Measurements from ENCODE around the gene MAPT.

- TF ChIP-seq EZH2 (IDR thresholded peaks at IDR 0.05): no peak
- TF ChIP-seq ZNF274 (IDR thresholded peaks at IDR 0.05; ENCODE audit: low read depth, low read length): no peak
- TF ChIP-seq MAX (IDR thresholded peaks at IDR 0.05): no peak
- no peak for TF ChIP-seq EGR1 (IDR thresholded peaks at IDR 0.05; ENCODE audit: low read depth)
- TF ChIP-seq CEBPB (IDR thresholded peaks at IDR 0.05; ENCODE audit: low read depth): no peak
- no peak for TF ChIP-seq POLR2A (IDR thresholded peaks at IDR 0.05; ENCODE audit: borderline replicate concordance, extremely low read depth, insufficient read depth, insufficient read length)
- TF ChIP-seq CTCF (IDR thresholded peaks at IDR 0.05 in 2 of 3, conservative IDR thresholded peaks at IDR 0.05 in 1 of 3; ENCODE audit: borderline replicate concordance in 1 of 3, insufficient read depth in 1 of 3, low read depth in 2 of 3, low read length in 2 of 3): no peak
- no peak for TF ChIP-seq REST (IDR thresholded peaks at IDR 0.05; ENCODE audit: low read depth)
Measured at GRCh38 chr17:46003907-46004748, 109.8 kb downstream of the MAPT start.

All from HCT116 (cell line).